GM12878 (cell line): ENCODE results near the gene BICDL2. TPM values are rescaled to one million over a fixed set of nuclear protein-coding genes. Genes with fewer than 3 reads are reported as not detected.

Experiments used
- BACH1 ChIP-seq: fragments of 450-650 bp; IDR thresholded peaks from 2 replicates; pipeline ENCODE4 v1.6.1; 2017; ENCODE audit warnings: mild to moderate bottlenecking, borderline replicate concordance
- CBX3 ChIP-seq: fragments of 200-600 bp; sonication (generic); IDR thresholded peaks from 2 replicates; pipeline ENCODE4 v1.6.1; 2016; ENCODE audit warnings: low read depth, borderline replicate concordance
- HDAC2 ChIP-seq: fragments of 200-600 bp; sonication (generic); IDR thresholded peaks from 2 replicates; pipeline ENCODE4 v1.6.1; 2017
- HDGF ChIP-seq: fragments of 450-650 bp; IDR thresholded peaks from 2 replicates; pipeline ENCODE4 v1.6.1; 2016; ENCODE audit warnings: antibody characterized with exemption
- IKZF1 ChIP-seq: fragments of 450-650 bp; conservative IDR thresholded peaks from 2 replicates; pipeline ENCODE4 v1.6.1; 2017; ENCODE audit warnings: antibody characterized with exemption, mild to moderate bottlenecking
- IKZF2 ChIP-seq, 2 experiments: fragments of 450-650 bp; IDR thresholded peaks; 2 replicates each; pipeline ENCODE4 v1.6.1; 2017; ENCODE audit warnings: mild to moderate bottlenecking in 2 of 2, moderate library complexity in 2 of 2
- MYC ChIP-seq: IDR thresholded peaks from 2 replicates; pipeline ENCODE4 v1.6.1; 2011; ENCODE audit warnings: mild to moderate bottlenecking, low read length, moderate library complexity, inconsistent platforms; ENCODE audit not compliant: insufficient read depth, insufficient replicate concordance, insufficient read length, severe bottlenecking
- POLR2AphosphoS5 ChIP-seq: IDR thresholded peaks from 2 replicates; pipeline ENCODE4 v1.6.1; 2011; ENCODE audit warnings: mild to moderate bottlenecking, low read length, inconsistent platforms
- RUNX3 ChIP-seq: IDR thresholded peaks from 2 replicates; pipeline ENCODE4 v1.6.1; 2012; ENCODE audit warnings: low read length, inconsistent platforms
- SIN3A ChIP-seq: IDR thresholded peaks from 2 replicates; pipeline ENCODE4 v1.6.1; 2012; ENCODE audit warnings: low read depth, low read length, improper control_type of control experiment
- SREBF1 ChIP-seq: IDR thresholded peaks from 2 replicates; pipeline ENCODE4 v1.6.1; 2012; ENCODE audit warnings: mild to moderate bottlenecking, low read length
- STAT1 ChIP-seq: fragments of 450-650 bp; conservative IDR thresholded peaks from 2 replicates; pipeline ENCODE4 v1.6.1; 2014; ENCODE audit warnings: antibody characterized with exemption, mild to moderate bottlenecking
- ZSCAN29 ChIP-seq: fragments of 450-650 bp; IDR thresholded peaks from 2 replicates; pipeline ENCODE4 v1.6.1; 2017; ENCODE audit warnings: mild to moderate bottlenecking, moderate library complexity
- polyA plus RNA-seq, 11 experiments: library from polyadenylated mRNA; depleted of rRNA in 4 of 11; unstranded in 6 of 11; stranded (reverse) in 5 of 11; fragments of >200 nt; fragmentation: Nextera tagmentation in 4 of 11; fragmentation: Illumina TruSeq in 1 of 11; extraction: Ambion mirVana in 4 of 11; extraction: Trizol in 1 of 11; gene quantifications; 1 replicate in 1 of 11; 2 replicates in 10 of 11; pipeline versions ENCODE4 v1.2.1 to v1.2.3, GENCODE V29; 2011 to 2016; ENCODE audit warnings: inconsistent platforms in 2 of 11, missing spikeins in 2 of 11, low read depth in 1 of 11
- total RNA-seq, 4 experiments: library from RNA; depleted of rRNA in 3 of 4; stranded (reverse); fragments of >200 nt in 3 of 4; fragmentation: Illumina TruSeq in 1 of 4; extraction: Trizol in 1 of 4; gene quantifications; 2 replicates each; pipeline versions ENCODE4 v1.2.1 to v1.2.3, GENCODE V29; 2013 to 2021
- TF ChIP-seq, protein P1 (sequence below): fragments of 450-650 bp; IDR thresholded peaks from 2 replicates; pipeline ENCODE4 v1.6.1; 2014; ENCODE audit warnings: mild to moderate bottlenecking
- TF ChIP-seq, protein P2 (sequence below): fragments of 150-350 bp; IDR thresholded peaks from 2 replicates; pipeline ENCODE4 v1.6.1; 2016; ENCODE audit warnings: low read depth, low read length
- TF ChIP-seq, protein P3 (sequence below), 3 experiments: IDR thresholded peaks in 2 of 3; conservative IDR thresholded peaks in 1 of 3; 2 replicates each; pipeline ENCODE4 v1.5.1; 2011; ENCODE audit warnings: low read depth in 3 of 3, low read length in 3 of 3, mild to moderate bottlenecking in 3 of 3, control low read depth in 2 of 3, moderate library complexity in 2 of 3, inconsistent platforms in 1 of 3, mixed read lengths in 1 of 3; ENCODE audit not compliant: control insufficient read depth in 2 of 3, insufficient read depth in 1 of 3; ENCODE audit errors: extremely low read depth in 1 of 3
- TF ChIP-seq, protein P4 (sequence below): fragments of 450-650 bp; conservative IDR thresholded peaks from 2 replicates; pipeline ENCODE4 v1.6.1; 2017; ENCODE audit warnings: mild to moderate bottlenecking, moderate library complexity
- TF ChIP-seq, protein P5 (sequence below): fragments of 450-650 bp; formaldehyde crosslinking; IDR thresholded peaks from 2 replicates; pipeline ENCODE4 v1.4.0; 2022; ENCODE audit warnings: mild to moderate bottlenecking, moderate library complexity

The BICDL2 gene
- total and polyA plus RNA-seq, 10 of the 15 experiments (the other 5 are each of a cell fraction or from before 2014, with no cell fraction given), result not detected

DNA sequence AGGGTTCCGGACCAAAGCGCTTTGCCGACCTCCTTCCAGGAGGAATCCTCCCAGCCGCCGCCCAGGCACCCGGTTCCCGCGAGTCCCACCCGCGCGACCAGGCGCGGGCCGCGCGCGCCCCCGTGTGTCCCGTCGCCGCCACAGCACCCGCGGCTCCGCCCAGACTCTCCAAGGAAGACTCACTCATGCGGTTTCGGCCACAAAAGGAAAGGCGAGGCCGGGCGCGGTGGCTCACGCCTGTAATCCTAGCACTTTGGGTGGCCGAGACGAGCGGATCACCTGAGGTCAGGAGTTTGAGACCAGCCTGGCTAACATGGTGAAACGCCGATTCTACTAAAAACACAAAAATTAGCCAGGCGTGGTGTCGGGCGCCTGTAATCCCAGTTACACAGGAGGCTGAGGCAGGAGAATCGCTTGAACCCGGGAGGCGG is 53.0 kb downstream of the BICDL2 start (continued):
- TF ChIP-seq, protein P1, sequence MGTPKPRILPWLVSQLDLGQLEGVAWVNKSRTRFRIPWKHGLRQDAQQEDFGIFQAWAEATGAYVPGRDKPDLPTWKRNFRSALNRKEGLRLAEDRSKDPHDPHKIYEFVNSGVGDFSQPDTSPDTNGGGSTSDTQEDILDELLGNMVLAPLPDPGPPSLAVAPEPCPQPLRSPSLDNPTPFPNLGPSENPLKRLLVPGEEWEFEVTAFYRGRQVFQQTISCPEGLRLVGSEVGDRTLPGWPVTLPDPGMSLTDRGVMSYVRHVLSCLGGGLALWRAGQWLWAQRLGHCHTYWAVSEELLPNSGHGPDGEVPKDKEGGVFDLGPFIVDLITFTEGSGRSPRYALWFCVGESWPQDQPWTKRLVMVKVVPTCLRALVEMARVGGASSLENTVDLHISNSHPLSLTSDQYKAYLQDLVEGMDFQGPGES, result peak; percentile 37; the same call in 1 of the 2 replicates
- TF ChIP-seq SIN3A (no peak), CBX3 (no peak), MYC (no peak), HDGF (0 out of 2 replicates have a peak, but pooled peaks have one; percentile 39), ZSCAN29 (0 out of 2 replicates have a peak, but pooled peaks have one; percentile 52), IKZF2 (IDR thresholded peaks at IDR 0.05) (peak; percentile 34 to 55; a peak in 3 of 4 replicates), SREBF1 (no peak), POLR2AphosphoS5 (no peak), BACH1 (0 out of 2 replicates have a peak, but pooled peaks have one; percentile 45), STAT1 (0 out of 2 replicates have a peak, but pooled peaks have one; percentile 51), HDAC2 (no peak), RUNX3 (peak; percentile 46; the same call in 1 of the 2 replicates), IKZF1 (peak; percentile 84)
- TF ChIP-seq, protein P2, sequence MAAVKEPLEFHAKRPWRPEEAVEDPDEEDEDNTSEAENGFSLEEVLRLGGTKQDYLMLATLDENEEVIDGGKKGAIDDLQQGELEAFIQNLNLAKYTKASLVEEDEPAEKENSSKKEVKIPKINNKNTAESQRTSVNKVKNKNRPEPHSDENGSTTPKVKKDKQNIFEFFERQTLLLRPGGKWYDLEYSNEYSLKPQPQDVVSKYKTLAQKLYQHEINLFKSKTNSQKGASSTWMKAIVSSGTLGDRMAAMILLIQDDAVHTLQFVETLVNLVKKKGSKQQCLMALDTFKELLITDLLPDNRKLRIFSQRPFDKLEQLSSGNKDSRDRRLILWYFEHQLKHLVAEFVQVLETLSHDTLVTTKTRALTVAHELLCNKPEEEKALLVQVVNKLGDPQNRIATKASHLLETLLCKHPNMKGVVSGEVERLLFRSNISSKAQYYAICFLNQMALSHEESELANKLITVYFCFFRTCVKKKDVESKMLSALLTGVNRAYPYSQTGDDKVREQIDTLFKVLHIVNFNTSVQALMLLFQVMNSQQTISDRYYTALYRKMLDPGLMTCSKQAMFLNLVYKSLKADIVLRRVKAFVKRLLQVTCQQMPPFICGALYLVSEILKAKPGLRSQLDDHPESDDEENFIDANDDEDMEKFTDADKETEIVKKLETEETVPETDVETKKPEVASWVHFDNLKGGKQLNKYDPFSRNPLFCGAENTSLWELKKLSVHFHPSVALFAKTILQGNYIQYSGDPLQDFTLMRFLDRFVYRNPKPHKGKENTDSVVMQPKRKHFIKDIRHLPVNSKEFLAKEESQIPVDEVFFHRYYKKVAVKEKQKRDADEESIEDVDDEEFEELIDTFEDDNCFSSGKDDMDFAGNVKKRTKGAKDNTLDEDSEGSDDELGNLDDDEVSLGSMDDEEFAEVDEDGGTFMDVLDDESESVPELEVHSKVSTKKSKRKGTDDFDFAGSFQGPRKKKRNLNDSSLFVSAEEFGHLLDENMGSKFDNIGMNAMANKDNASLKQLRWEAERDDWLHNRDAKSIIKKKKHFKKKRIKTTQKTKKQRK, result no peak
- TF ChIP-seq, protein P3, sequence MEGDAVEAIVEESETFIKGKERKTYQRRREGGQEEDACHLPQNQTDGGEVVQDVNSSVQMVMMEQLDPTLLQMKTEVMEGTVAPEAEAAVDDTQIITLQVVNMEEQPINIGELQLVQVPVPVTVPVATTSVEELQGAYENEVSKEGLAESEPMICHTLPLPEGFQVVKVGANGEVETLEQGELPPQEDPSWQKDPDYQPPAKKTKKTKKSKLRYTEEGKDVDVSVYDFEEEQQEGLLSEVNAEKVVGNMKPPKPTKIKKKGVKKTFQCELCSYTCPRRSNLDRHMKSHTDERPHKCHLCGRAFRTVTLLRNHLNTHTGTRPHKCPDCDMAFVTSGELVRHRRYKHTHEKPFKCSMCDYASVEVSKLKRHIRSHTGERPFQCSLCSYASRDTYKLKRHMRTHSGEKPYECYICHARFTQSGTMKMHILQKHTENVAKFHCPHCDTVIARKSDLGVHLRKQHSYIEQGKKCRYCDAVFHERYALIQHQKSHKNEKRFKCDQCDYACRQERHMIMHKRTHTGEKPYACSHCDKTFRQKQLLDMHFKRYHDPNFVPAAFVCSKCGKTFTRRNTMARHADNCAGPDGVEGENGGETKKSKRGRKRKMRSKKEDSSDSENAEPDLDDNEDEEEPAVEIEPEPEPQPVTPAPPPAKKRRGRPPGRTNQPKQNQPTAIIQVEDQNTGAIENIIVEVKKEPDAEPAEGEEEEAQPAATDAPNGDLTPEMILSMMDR (IDR thresholded peaks at IDR 0.05 in 2 of 3, conservative IDR thresholded peaks at IDR 0.05 in 1 of 3; ENCODE audit: control insufficient read depth in 2 of 3, extremely low read depth in 1 of 3, insufficient read depth in 1 of 3, low read depth in 3 of 3, low read length in 3 of 3), result peak; percentile 82 to 90 (median 83)
- TF ChIP-seq, protein P4, sequence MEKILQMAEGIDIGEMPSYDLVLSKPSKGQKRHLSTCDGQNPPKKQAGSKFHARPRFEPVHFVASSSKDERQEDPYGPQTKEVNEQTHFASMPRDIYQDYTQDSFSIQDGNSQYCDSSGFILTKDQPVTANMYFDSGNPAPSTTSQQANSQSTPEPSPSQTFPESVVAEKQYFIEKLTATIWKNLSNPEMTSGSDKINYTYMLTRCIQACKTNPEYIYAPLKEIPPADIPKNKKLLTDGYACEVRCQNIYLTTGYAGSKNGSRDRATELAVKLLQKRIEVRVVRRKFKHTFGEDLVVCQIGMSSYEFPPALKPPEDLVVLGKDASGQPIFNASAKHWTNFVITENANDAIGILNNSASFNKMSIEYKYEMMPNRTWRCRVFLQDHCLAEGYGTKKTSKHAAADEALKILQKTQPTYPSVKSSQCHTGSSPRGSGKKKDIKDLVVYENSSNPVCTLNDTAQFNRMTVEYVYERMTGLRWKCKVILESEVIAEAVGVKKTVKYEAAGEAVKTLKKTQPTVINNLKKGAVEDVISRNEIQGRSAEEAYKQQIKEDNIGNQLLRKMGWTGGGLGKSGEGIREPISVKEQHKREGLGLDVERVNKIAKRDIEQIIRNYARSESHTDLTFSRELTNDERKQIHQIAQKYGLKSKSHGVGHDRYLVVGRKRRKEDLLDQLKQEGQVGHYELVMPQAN, result 0 out of 2 replicates have a peak, but pooled peaks have one; percentile 30
- TF ChIP-seq, protein P5, sequence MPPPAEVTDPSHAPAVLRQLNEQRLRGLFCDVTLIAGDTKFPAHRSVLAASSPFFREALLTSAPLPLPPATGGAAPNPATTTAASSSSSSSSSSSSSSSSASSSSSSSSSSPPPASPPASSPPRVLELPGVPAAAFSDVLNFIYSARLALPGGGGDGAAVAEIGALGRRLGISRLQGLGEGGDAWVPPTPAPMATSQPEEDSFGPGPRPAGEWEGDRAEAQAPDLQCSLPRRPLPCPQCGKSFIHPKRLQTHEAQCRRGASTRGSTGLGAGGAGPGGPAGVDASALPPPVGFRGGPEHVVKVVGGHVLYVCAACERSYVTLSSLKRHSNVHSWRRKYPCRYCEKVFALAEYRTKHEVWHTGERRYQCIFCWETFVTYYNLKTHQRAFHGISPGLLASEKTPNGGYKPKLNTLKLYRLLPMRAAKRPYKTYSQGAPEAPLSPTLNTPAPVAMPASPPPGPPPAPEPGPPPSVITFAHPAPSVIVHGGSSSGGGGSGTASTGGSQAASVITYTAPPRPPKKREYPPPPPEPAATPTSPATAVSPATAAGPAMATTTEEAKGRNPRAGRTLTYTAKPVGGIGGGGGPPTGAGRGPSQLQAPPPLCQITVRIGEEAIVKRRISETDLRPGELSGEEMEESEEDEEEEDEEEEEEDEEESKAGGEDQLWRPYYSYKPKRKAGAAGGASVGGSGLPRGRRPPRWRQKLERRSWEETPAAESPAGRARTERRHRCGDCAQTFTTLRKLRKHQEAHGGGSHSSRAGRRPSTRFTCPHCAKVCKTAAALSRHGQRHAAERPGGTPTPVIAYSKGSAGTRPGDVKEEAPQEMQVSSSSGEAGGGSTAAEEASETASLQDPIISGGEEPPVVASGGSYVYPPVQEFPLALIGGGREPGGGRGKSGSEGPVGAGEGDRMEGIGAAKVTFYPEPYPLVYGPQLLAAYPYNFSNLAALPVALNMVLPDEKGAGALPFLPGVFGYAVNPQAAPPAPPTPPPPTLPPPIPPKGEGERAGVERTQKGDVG, result no peak
